ENCODE data around the gene CTCFL.
"Not testable (repeated sequence)": the region's sequence is repeated elsewhere in the genome, so short reads cannot be mapped to it uniquely, and the experiment has no call there.

CTCFL gene

DNA sequence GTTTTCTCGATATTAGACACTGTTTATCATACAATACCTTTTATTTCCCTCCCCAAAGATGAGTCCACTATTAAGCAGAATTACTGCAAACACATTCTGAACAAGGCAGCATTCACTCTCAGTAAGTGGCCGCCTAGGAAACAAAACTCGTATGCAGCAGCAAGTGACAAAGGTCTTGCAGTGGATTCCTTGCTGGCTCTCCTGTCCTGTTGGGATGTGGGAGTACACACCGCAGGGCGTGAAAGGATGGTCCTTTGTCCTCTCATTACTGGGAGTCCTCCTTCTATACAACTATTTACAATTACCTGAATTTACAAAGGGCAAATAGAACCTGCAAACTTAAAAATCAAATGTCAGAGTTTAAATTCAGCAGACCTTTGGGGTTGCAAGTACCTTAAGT lies 16.1 kb downstream of the CTCFL start:
- DNase-seq (ENCODE audit: low read depth), result no peak

DNA sequence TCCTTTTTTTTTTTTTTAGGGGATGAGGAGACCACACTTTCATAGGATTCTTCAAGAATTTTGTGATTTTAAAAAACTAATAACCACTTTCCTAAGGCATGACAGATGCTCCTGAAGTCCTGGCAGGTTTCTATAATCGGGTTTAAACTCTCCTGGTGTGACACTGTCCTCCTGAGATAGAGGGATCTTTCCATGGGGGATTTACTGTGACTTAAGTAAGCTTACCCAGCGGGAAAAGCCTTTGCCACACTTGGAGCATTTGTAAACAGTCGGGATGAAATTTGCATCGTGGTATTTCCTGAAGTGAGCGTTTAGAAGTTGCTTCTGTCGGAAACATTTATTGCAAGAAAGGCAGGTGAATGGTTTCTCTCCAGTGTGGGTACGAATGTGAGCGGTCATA lies 16.6 kb downstream of the CTCFL start:
- no peak for DNase-seq (ENCODE audit: low read depth)

DNA sequence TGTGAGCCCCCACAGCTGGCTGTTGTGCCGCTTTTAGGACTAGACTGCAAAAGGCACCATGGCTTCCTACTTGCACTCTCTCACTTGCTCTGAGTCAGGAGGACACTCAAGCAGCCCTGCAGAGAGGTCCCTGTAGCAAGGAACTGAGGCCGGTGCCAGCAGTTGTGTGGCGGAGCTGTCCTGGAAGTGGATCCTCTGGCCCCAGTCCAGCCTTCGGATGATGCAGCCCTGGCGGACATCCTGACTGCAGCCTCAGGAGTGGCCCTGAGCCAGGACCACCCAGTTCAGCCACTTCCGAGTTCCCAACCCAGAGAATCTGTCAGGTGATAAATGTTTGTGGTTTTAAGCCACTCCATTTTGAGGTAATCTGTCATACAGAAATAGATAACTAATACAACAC lies 17.5 kb downstream of the CTCFL start:
- no peak for DNase-seq (ENCODE audit: low read depth)

DNA sequence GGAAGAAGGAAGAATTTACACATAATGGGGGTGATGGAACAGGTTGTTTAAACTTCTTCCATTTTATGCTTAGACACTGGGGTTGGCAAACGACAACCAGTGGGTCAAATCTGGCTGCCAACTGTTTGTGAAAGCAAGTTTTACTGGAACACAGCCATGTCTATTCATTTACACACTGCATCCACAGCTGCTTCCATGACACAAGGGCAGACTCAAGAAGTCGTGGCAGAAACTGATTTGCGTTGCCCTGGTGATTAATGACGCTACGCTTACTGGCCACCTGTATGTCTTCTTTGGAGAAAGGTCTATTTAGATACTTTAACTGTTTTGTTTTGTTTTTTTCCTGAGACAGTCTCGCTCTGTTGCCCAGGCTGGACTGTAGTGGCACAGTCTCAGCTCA lies 19.0 kb downstream of the CTCFL start:
- no peak for DNase-seq (ENCODE audit: low read depth)

DNA sequence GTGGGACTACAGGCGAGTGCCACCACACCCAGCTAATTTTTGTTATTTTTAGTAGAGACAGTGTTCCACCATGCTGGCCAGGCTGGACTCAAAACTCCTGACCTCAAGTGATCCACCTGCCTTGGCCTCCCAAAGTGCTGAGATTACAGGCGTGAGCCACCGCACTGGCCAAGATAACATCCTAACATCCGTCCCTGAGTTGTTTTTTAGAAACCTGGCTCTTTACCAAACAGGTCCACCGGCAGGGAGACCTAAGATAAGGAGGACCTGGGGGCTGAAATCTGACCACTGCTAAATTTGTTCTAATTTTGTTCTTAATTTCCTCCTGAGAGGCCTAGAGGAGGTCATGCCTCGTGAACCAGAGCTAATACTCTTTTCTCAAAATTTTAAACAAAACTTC lies 20.5 kb downstream of the CTCFL start:
- DNase-seq (ENCODE audit: low read depth), result no peak

DNA sequence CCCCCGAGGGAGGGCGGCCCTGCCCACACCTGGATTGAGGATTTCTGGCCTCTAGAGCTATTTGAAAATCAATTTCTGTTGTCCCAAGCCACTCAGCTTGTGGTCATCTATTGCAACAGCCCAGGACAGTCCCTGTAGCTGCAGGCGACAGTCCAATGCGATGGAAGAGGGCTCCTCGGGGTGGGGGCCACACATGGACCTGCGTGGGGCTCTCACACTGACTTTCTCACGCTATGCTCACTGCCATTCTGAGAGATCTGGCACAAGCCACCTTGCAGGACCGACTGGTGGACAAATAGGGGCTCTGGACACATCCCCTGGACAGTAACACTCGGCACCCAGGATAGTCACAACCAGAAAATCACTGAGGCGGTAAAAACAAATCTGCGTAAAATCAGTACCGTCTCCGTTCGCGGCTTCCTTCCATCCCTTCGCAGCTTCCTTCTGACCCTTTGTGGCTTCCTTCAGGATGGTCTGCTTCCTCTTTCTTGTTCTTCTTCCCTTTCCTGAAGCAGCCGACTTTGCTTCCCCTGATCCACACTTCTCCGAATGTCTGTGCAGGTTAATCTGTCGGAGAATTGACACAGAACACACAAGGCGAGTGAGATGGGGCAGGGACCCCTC lies 21.8 kb downstream of the CTCFL start:
- no peak for DNase-seq (ENCODE audit: low read depth)

DNA sequence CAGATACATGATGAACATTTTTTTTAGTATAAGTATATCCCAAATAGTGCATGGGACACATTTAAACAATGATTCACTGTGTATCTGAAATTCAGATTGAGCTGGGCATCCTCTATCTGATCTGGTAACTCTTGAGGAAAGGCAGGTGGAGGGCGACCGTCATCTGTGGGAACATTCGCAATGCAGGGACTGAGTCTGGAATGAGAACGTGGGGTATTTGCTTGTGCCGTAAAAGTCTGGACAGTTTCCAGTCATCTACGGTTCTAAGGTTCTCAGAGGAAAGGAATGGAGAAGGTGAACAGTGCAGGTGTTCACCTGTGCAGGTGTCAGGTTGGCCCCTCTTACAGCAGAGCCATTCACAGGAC lies 22.6 kb downstream of the CTCFL start:
- no peak for DNase-seq (ENCODE audit: low read depth)

DNA sequence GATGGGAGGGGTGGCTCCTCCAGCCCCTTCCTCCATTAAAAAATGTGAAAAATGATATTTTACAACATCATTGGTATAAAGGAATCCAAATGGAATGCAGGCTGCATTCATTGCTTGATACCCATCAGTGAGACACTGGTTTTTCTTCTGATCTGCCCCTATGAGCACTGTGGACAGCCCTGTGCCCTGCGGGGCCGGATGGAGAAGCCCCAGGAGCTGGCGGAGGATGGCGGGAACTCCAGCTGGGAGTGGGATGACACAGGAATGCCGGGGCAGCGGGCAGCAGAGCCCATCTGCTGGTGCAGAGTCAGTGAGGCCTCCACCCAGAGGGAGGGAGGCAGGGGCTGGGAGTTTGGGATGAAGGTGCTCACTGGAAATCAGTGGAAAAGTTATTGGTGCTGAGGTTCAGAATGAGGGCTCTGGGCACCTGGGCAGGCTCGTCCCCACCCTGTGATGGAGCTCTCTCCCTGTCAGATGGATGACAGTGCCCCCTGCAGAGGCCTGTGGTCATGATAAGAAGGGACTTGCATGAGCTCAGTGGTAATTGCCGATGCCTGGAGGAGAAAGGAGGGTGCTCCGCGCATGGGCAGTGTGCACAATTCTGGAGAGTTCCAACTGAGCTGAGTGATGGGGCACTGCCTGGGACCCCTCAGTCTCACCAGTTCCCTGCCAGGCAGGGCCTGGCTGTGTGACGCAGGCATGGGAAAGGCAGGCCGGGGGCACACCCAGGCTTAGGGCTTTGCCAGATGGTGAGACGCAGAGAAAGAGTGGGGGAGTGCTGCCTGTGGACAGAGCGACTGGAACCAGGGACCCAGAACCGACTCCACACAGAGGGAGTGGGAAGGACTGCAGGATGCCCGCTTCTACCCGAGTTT lies 23.2 kb downstream of the CTCFL start:
- no peak for DNase-seq (ENCODE audit: low read depth)

DNA sequence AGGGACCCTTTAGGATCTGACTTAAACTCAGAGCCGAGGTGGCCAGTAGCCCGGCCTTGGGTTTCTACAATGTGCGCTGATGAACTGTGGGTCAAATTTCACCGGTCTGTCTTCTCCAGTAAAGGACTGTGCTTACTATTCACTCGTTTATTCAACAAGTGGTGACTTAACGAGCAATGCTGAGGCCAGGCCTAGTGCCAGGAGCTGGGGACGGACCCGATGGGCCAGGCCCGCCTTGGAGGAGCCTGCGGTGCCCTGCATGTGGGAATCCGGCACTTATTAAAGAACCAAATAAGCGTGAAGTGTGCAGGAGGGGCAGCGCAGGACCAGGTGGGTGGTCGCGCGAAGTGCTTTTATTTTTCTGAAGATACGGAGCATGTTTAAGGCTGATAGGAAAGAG lies 24.0 kb downstream of the CTCFL start:
- DNase-seq (ENCODE audit: low read depth), result no peak

DNA sequence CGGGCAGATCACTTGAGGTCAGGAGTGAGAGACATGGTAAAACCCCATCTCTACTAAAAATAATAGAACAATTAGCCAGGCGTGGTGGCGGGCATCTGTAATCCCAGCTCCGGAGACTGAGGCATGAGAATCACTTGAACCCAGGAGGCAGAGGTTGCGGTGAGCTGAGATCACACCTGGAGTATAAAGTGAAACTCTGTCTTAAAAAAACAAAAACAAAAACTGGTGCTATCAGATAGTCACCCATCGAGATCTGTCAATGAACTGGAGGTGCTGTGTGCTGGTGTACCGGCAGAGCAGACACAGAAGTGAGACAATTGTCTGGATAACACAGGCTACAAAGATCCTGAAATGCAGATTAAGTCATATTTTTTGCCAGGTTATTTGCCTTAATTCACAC lies 24.7 kb downstream of the CTCFL start:
- DNase-seq (ENCODE audit: low read depth), result no peak

DNA sequence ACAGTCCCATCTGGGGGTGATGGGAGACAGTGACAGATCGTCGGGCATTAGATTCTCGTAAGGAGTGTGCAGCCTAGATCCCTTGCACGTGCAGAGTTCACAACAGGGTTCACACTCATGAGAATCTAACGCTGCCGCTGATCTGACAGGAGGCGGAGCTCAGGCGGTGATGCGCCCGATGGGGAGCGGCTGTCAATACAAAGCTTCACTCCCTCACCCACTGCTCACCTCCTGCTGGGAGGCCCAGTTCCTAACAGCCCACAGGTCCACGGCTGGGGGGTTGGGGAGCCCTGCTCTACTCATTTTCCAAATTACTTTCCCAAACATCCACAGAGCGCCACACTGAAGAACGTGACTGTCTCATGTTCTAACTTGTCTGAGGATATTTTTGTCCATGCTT lies 25.3 kb downstream of the CTCFL start:
- DNase-seq (ENCODE audit: low read depth), result no peak

DNA sequence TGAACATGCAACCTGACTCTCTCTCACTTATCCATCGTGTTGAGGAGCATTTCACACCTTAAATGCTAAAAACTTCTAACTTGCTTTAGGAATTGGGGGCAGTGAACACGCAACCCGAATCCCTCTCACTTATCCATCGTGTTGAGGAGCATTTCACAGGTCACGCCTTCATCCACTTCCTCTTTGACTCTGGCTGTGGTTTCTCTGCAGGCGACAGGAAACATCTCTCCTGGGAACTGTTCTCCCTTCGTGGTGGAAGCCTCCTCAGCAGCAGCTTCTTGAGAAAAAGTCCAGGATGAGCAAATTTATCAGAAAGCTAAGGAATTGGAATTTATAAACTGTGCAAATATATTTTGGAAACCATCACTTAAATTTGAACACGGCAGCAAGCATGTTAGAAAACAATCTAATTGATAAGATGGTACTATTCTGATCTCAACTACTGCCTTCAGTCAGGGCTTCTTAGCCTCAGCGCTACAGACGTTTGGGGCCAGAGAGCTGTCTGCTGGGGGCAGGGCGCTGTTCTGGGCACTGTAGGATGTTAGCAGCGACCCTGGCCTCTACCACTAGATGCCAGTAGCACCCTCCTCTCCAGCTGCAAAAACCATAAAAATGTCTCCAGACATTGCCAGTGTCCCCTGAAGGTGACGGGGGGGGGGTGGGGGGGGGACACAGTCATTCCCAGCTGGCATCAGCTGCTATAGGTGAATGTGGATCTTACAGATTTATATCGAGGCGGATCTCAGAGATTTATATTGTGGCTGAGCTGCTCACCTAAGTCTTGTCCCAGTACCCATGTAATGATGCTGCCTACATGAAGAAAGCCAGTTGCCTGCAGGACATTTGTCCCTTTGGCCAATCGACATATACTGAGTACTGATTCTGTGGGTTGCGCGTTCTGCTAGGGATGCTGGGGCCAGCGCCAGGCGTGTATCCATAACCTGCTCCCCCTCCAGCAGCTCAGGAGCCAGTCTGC lies 26.2 kb downstream of the CTCFL start:
- no peak for DNase-seq (ENCODE audit: low read depth)

DNA sequence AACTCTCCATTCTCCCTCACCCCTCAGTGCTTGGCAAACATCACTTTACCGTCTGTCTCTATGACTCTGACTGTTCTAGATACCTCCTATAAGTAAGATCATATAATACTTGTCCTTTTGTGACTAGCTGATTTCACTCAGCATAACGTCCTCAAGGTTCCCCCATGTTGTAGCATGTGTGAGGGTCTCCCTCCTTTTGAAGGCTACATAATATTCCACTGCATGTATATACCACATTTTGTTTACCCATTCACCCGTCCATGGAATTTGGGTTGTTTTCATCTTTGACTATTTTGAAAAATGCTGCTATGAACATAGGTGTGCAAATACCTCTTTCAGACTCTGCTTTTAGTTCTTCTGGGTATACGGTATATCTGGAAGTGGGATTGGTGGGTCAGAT lies 28.3 kb downstream of the CTCFL start:
- DNase-seq (ENCODE audit: low read depth), result no peak

DNA sequence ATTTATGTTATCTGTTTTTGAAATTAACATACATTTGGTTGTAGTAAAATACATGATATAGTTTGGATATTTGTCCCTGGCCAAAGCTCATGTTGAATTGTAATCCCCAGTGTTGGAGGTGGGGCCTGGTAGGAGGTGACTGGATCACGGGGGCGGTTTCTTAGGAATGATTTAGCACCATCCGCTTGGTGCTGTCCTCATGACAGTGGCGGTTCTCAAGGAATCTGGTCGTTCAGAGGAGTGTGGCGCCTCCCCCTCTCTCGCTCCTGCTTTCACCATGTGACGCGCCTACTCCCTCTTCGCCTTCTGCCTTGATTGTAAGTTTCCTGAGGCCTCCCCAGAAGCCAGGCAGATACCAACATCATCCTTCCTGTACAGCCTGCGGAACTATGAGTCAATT lies 29.0 kb downstream of the CTCFL start:
- no peak for DNase-seq (ENCODE audit: low read depth)

DNA sequence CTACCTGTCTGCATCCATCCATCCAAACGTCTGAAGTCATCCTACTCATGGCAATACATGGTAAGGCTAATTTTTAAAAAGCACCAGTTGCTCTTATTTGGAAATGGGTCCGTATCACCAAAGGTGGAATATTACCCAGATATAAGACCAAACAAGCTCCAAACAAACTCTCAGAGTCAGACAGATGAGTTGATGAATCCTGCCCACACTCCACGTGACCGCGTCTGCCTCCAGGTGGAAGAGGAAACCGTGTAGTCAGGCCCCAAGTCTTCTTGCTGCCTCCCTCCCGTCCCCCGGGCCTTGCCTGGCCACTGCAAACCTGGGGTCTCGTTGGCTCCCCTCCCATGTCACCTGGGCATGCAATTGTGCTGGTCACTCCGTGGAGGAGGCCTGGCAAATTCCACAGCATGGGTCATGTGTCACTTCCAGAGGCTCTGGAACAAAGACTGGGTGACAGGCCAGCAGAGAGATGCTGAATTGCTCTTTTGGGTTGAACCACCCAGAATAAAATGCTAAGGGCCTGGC lies 31.8 kb downstream of the CTCFL start:
- no peak for DNase-seq (ENCODE audit: low read depth)

DNA sequence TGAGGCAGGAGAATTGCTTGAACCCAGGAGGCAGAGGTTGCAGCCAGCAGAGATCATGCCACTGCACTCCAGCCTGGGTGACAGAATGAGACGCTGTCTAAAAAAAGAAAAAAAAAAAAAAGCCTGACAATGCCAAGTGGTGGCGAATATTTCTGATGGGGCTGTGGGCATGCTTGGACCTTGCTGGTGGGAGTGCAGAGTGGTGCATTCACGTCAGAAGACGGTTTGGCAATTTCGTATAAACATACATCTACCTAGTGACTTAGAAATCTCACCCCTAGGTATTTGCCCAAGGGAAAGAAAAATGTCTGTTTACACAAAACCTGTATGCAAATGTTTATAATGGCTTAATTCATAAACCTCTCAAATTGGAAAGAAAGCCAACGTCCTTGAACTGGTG lies 33.6 kb downstream of the CTCFL start:
- no peak for DNase-seq (ENCODE audit: low read depth)

DNA sequence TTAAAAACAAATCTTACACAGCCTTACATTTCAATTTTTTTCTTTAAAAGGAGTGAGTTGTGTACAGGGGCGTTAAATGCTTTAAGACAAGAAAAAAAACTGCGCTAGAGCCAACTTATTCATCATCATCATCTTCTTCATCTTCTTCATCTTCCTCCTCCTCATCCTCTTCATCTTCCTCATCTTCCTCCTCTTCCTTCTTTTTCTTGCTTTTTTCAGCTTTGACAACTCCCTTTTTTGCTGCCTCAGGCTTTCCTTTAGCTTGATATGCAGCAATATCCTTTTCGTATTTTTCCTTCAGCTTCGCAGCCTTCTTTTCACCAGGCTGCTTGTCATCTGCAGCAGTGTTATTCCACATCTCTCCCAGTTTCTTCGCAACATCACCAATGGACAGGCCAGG lies 36.7 kb downstream of the CTCFL start:
- not testable (repeated sequence) for DNase-seq (ENCODE audit: low read depth)

DNA sequence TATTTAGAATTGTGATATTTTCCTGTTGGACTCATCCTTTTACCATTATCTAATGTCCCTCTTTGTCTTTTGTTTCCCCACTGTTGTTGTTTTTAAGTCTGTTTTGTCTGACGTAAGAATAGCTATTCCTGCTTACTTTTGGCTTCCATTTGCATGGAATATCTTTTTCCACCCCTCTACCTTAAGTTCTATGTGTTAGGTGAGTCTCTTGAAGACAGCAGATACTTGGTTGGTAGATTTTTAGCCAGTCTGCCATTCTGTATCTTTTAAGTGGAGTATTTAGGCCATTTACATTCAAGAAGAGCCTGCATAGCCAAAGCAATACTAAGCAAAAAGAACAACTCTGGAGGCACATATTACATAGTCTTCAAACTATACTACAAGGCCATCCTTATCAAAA lies 39.2 kb downstream of the CTCFL start:
- DNase-seq (ENCODE audit: low read depth), result no peak

DNA sequence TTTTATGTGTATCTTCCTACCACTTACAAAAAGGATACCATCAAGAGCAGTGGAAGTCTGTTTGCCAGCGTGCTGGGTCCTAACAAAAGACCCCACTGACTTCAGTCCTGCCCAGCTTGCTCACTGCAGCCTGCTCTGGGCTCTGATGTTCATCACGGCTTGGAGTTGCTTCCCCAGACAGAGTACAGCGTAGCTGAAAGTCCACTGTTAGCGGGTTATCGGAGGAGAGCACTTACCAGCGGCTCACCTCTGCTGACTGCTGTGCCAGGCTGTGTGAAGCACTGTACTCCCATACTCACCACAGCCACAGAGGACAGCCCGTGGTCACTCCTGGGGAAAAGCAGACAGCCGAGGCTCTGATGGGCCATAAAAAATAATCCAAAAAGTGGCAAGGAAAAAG lies 40.2 kb downstream of the CTCFL start:
- DNase-seq (ENCODE audit: low read depth), result no peak

DNA sequence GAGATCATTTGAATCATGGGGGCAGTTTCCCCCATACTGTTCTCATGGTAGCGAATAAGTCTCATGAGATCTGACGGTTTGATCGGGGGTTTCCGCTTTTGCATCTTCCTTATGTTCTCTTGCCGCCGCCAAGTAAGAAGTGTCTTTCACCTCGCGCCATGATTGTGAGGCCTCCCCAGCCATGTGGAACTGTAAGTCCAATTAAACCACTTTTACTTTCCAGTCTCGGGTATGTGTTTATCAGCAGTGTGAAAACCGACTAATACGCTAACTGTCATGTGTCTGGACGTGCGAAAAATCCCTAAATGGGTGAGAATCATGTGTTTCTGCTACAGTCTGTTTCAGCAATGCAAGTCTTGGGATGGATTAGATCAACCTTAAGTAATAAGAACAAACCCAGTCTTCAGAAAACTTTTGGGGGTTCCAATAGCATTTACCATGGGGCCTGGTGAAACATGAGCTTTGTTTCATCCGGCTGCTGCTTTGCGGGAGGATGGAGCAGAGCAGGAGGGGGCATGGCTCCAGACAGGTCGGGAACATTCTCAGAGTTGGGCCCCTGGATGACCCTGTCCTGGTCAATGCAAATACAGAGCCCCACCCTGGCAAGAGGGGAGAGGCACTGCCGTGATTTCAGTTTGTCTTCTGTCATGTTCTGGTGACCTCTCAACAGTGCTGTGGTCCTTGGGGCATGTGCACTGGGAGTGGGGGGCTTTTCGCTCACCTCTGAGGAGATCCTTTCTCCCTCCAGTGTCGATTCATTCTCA lies 41.5 kb downstream of the CTCFL start:
- no peak for DNase-seq (ENCODE audit: low read depth)

DNA sequence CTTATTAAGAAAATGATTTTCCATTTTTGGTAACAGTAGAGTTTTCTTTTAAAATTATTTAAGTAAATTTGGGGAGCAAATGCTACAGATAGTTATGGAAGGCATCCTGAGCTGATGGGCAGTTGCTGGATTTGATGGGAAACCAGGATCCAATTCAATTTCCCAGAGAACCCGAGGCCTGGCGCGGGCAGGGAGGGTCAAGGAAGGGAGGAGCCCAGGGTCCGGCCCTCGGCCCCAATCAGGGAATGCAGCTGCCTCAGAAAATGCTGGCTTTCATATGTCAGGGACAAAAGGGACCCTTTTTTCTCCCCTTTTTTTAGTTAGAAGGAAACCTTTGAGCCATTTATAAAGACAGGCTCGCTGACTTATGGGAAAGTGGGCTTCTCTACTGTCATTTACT lies 42.1 kb downstream of the CTCFL start:
- DNase-seq (ENCODE audit: low read depth), result no peak

DNA sequence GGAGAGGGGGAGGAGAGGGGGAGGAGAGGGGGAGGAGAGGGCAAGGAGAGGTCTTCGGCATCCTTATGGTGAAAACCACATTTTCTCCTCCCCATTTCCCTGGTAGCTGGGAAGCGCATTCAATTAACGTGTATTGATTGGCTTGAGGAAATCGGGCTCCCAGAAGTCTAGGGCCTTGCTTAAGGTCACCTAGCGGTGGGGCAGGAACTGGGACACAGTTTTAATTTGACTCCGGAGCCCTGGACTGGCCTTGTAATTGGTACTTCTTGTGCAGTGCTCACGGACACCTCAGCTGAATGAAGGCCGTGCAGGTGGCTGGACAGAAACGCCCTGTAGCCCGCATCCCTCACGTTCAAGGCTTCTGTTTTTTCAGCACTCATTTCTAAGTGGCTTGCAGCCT lies 42.8 kb downstream of the CTCFL start:
- DNase-seq (ENCODE audit: low read depth), result no peak

Measured in stromal cell of bone marrow (primary cell).